Activated CD4-positive, CD25-positive, alpha-beta regulatory T cell (primary cell): ENCODE data around the gene SLC25A29.
A peak's percentile ranks its signal among the peaks of the same experiment; 100 is the strongest.
"Not testable (repeated sequence)": the region's sequence is repeated elsewhere in the genome, so short reads cannot be mapped to it uniquely, and the experiment has no call there.

ENCODE experiments used
- DNase-seq, 4 experiments: peaks; one replicate each; lab custom pipeline; 2025; lab: John Stamatoyannopoulos, UW

Gene SLC25A29

GRCh38 chr14:100312110-100312876 lies 6.0 kb upstream of the SLC25A29 start:
- not testable (repeated sequence) for DNase-seq

GRCh38 chr14:100309028-100309737 lies 2.9 kb upstream of the SLC25A29 start:
- DNase-seq, result no peak

- not testable (repeated sequence) for DNase-seq
Measured at GRCh38 chr14:100308427-100308792, 2.2 kb upstream of the SLC25A29 start.

- DNase-seq, result no peak
Measured at GRCh38 chr14:100307766-100308426, 1.7 kb upstream of the SLC25A29 start.

- DNase-seq, result no peak
Measured at GRCh38 chr14:100306998-100307765, 938 bp upstream of the SLC25A29 start.

- peak in 1 of 4 experiments; percentile 18 for DNase-seq
Measured at GRCh38 chr14:100305324-100306100, 732 bp downstream of the SLC25A29 start.

- no peak for DNase-seq
Measured at GRCh38 chr14:100304825-100305323, 1.4 kb downstream of the SLC25A29 start.

- no peak for DNase-seq
Measured at GRCh38 chr14:100303925-100304324, 2.3 kb downstream of the SLC25A29 start.

- DNase-seq, result no peak
Measured at GRCh38 chr14:100303179-100303578, 3.1 kb downstream of the SLC25A29 start.

GRCh38 chr14:100302616-100303015 lies 3.6 kb downstream of the SLC25A29 start:
- no peak for DNase-seq

- DNase-seq, result no peak
Measured at GRCh38 chr14:100299238-100299560, 7.0 kb downstream of the SLC25A29 start.

- no peak for DNase-seq
Measured at GRCh38 chr14:100298551-100299237, 7.5 kb downstream of the SLC25A29 start.

GRCh38 chr14:100297320-100298300 lies 8.6 kb downstream of the SLC25A29 start:
- no peak for DNase-seq

- not testable (repeated sequence) for DNase-seq
Measured at GRCh38 chr14:100296729-100297128, 9.5 kb downstream of the SLC25A29 start.

- DNase-seq, result no peak
Measured at GRCh38 chr14:100296106-100296651, 10.1 kb downstream of the SLC25A29 start.

- DNase-seq, result no peak
Measured at GRCh38 chr14:100295376-100296105, 10.7 kb downstream of the SLC25A29 start.

GRCh38 chr14:100294963-100295330 lies 11.3 kb downstream of the SLC25A29 start:
- no peak for DNase-seq

GRCh38 chr14:100294213-100294962 lies 11.9 kb downstream of the SLC25A29 start:
- DNase-seq, result no peak
